Karpas-422 (cell line): ENCODE results near the gene IBTK. TPM values are rescaled to one million over a fixed set of nuclear protein-coding genes. Genes with fewer than 3 reads are reported as not detected.

ENCODE experiments used
- DNase-seq: peaks from one replicate; pipeline ENCODE4 v3.0.0-alpha.2; 2015
- H2AFZ ChIP-seq: fragments of 200-600 bp; sonication (generic); 2 replicates; pipeline ENCODE4 v1.6.1; 2014; ENCODE audit warnings: antibody characterized with exemption, low read length, mixed read lengths
- H3K27ac ChIP-seq: fragments of 200-600 bp; sonication (generic); 2 replicates; pipeline ENCODE4 v1.5.1; 2014; ENCODE audit warnings: mild to moderate bottlenecking, low read length, moderate library complexity
- H3K27me3 ChIP-seq: fragments of 200-600 bp; sonication (generic); 2 replicates; pipeline ENCODE4 v1.6.1; 2014; ENCODE audit warnings: low read length, mixed read lengths
- H3K36me3 ChIP-seq: fragments of 200-600 bp; sonication (generic); 2 replicates; pipeline ENCODE4 v1.6.1; 2014; ENCODE audit warnings: low read length, mixed read lengths; ENCODE audit not compliant: insufficient read depth
- H3K4me1 ChIP-seq: fragments of 200-600 bp; sonication (generic); 2 replicates; pipeline ENCODE4 v1.6.1; 2014; ENCODE audit warnings: mild to moderate bottlenecking, low read length, mixed read lengths
- H3K4me2 ChIP-seq: fragments of 200-600 bp; sonication (generic); 2 replicates; pipeline ENCODE4 v1.6.1; 2014; ENCODE audit warnings: low read length, low read depth, mild to moderate bottlenecking; ENCODE audit not compliant: poor library complexity, severe bottlenecking
- H3K4me3 ChIP-seq: fragments of 200-600 bp; sonication (generic); 2 replicates; pipeline ENCODE4 v1.5.1; 2014; ENCODE audit warnings: mild to moderate bottlenecking, antibody characterized with exemption, low read length, mixed read lengths
- H3K79me2 ChIP-seq: fragments of 200-600 bp; sonication (generic); 2 replicates; pipeline ENCODE4 v1.6.1; 2014; ENCODE audit warnings: mild to moderate bottlenecking, low read length, mixed read lengths
- H3K9ac ChIP-seq: fragments of 200-600 bp; sonication (generic); 2 replicates; pipeline ENCODE4 v1.6.0; 2014; ENCODE audit warnings: low read length
- H3K9me2 ChIP-seq: fragments of 200-600 bp; sonication (generic), shearing (Covaris generic); replicated peaks from 2 replicates; pipeline ENCODE4 v1.6.0; 2014; ENCODE audit warnings: mild to moderate bottlenecking, low read length, moderate library complexity; ENCODE audit not compliant: insufficient read depth
- H3K9me3 ChIP-seq: fragments of 300-700, 200-600 bp; sonication (generic); 2 replicates; pipeline ENCODE4 v1.6.1; 2014; ENCODE audit warnings: low read length, mixed read lengths
- H4K20me1 ChIP-seq: fragments of 200-600 bp; sonication (generic); 2 replicates; pipeline ENCODE4 v1.6.1; 2014; ENCODE audit warnings: mild to moderate bottlenecking, antibody characterized with exemption, low read length, low read depth; ENCODE audit not compliant: insufficient read depth
- total RNA-seq: library from RNA; depleted of rRNA; stranded (reverse); fragments of >200 nt; shearing (Covaris generic); gene quantifications from 2 replicates; pipeline ENCODE4 v1.2.3, GENCODE V29; 2014; ENCODE audit warnings: low replicate concordance

Gene IBTK
- total RNA-seq, 1 experiment from 2014 or later: 36.3 TPM

DNA sequence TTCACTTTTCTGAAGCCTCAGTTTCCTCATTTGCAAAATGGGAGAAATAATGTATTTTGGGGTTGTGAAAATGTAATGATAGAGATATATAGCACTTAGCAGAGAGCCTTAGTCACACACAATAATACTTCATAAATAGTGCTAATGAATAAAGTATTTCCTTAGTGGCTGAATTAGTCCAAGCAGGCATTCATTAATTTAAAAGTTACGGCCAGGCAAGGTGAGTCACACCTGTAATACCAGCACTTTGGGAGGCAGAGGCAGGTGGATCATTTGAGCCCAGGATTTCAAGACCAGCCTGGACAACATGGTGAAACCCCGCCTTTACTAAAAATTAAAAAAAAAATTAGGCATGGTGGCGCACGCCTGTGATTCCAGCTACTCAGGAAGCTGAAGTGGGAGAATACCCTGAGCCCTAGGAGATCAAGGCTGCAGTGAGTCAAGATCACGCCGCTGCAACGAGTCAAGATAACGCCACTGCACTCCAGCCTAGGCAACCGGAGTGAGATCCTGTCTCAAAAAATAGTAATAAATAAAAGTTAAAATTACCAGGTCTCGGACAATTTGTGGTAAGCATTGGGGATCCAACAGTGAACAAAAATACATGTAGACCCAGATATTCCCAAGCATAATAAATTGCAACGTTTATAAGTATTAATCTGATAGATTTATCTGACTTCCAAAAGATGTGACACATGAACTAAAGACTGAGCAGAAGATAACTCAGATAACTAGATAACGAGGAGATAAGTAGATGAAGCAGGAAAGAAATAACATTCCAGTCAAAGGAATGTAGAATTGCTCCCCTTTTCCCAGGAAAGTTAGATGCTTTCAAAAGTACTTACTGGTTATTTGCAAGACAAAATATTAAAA lies 2.1 kb upstream of the IBTK start:
- peaks cover 22% of the 10 kb centered on the region for H3K4me1 ChIP-seq
- peaks cover 30% of the 10 kb centered on the region for H3K79me2 ChIP-seq
- H3K4me3 ChIP-seq: no peak overlapping the region
- no peaks in the 10 kb centered on the region for H3K27me3 ChIP-seq
- no peak for DNase-seq
- no peak overlapping the region for H3K4me2 ChIP-seq
- no peak overlapping the region for H3K27ac ChIP-seq
- no peak overlapping the region for H2AFZ ChIP-seq
- H4K20me1 ChIP-seq: no peaks in the 10 kb centered on the region
- no peaks in the 10 kb centered on the region for H3K9me2 ChIP-seq
- H3K36me3 ChIP-seq: peaks cover 6% of the 10 kb centered on the region; the same call in 1 of the 2 replicates
- H3K9ac ChIP-seq: no peak overlapping the region
- no peaks in the 10 kb centered on the region for H3K9me3 ChIP-seq

DNA sequence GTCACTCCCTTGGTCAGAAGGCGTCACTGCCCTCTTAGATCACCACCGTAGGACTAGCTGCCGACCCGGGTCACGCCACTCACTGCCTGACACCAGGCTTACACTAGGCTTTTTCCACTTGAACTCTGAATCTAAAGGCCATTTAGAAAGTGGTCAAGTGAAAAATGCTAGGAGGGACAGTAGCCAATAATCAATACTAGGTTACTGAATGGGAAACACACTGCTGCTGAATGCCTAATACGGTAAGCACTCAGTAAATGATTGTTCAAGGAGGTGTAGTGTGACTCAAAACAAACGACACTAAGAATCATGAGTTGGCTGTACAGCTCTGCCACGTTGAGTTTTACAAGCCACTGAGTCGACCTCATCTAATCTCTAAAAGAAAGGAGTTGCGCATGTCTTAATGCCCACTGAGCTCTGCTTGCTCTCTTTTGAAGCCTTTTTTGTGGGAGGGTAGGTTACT lies 760 bp upstream of the IBTK start:
- Histone ChIP-seq H3K9me2 (no peaks in the 10 kb centered on the region), H3K4me3 (peak overlapping the region; percentile 85), H3K36me3 (peaks cover 19% of the 10 kb centered on the region), H3K4me1 (peaks cover 22% of the 10 kb centered on the region), H4K20me1 (no peaks in the 10 kb centered on the region), H3K79me2 (peaks cover 43% of the 10 kb centered on the region), H3K27ac (no peak overlapping the region), H3K4me2 (peak overlapping the region; percentile 85), H3K9me3 (no peaks in the 10 kb centered on the region), H3K9ac (peak overlapping the region; percentile 98), H3K27me3 (no peaks in the 10 kb centered on the region), H2AFZ (peak overlapping the region; percentile 94)
- DNase-seq: no peak

DNA sequence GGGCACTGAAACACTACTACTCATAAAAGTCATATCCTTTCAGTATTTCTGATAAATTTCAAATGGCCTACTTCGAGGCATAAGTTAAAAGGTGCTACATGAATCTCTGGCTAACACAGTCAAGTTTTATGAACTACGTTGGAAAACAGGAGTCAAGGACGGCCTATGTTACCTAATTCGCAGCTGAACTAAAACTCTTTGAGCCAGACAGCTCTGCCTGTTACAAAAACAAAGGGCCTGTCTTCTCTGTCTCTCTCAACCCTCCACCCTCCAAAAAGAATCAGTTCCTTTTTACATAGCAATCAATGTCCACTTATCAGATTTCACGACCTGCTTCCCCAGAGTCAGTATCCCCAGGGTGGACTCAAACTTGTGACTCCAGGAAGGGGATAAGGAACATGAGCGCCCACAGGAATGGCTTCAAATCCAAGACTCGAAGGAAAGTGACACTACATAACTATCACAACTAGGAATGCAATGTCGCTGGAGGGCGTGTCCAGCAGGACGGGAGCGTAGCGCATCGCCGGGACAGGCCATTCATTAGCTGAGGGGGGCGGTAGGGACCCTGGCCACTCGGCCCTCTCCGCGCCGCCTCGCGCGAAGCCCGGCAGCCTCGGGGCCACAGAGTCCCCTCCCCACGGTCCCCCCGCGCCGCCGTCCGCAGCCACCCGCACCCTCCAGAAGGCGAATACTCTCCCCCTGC lies 591 bp downstream of the IBTK start:
- peaks cover 55% of the 10 kb centered on the region for H3K79me2 ChIP-seq
- H3K4me1 ChIP-seq: peaks cover 22% of the 10 kb centered on the region
- H4K20me1 ChIP-seq: no peaks in the 10 kb centered on the region
- no peaks in the 10 kb centered on the region for H3K9me3 ChIP-seq
- peak overlapping the region; percentile 45 for H3K27ac ChIP-seq
- H3K9me2 ChIP-seq: no peaks in the 10 kb centered on the region
- peak; percentile 73 for DNase-seq
- peak overlapping the region; percentile 94 for H2AFZ ChIP-seq
- peak overlapping the region; percentile 98 for H3K9ac ChIP-seq
- H3K4me3 ChIP-seq: peak overlapping the region; percentile 85
- H3K36me3 ChIP-seq: peaks cover 22% of the 10 kb centered on the region
- peak overlapping the region; percentile 85 for H3K4me2 ChIP-seq
- H3K27me3 ChIP-seq: no peaks in the 10 kb centered on the region

DNA sequence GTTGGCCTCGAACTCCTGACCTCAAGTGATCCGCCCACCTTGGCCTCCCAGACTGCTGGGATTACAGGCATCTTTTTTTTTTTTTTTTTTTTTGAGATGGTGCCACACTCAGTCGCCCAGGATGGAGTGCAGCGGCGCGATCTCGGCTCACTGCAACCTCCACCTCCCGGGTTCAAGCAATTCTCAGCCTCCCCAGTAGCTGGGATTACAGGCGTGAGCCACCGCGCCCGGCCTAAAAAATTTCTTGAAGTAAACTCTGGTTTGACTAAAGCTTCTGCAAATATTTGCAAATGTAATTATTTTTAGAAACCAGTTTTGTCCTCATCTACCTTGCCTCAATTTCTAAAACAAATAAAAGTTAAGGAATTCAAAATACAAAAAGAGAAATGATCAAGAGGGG lies 1.2 kb downstream of the IBTK start:
- H3K27ac ChIP-seq: peak overlapping the region; percentile 45
- H3K4me3 ChIP-seq: peak overlapping the region; percentile 85
- H3K36me3 ChIP-seq: peaks cover 22% of the 10 kb centered on the region
- H4K20me1 ChIP-seq: no peaks in the 10 kb centered on the region
- H3K27me3 ChIP-seq: no peaks in the 10 kb centered on the region
- DNase-seq: no peak
- H2AFZ ChIP-seq: no peak overlapping the region
- peak overlapping the region; percentile 85 for H3K4me2 ChIP-seq
- H3K9ac ChIP-seq: peak overlapping the region; percentile 98
- peaks cover 61% of the 10 kb centered on the region for H3K79me2 ChIP-seq
- H3K4me1 ChIP-seq: peaks cover 22% of the 10 kb centered on the region
- no peaks in the 10 kb centered on the region for H3K9me3 ChIP-seq
- no peaks in the 10 kb centered on the region for H3K9me2 ChIP-seq

DNA sequence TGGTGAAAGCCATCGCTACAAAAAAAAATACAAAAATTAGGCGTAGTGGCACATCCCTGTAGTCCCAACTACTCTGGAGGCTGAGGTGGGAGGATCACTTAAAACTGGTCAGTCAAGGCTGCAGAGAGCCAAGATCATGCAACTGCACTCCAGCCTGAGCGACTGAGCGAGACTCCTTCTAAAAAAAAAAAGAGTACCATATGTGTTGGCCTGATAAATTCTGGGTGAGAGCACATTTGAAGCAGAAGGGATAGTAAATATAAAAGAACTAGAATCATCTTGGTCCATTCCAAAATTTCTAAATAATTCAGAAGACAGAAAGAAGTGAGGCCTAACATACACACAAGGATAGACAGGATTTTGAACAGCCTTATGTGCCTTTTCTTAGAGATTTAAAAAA lies 2.2 kb downstream of the IBTK start:
- DNase-seq: no peak
- H3K79me2 ChIP-seq: peaks cover 71% of the 10 kb centered on the region
- H3K4me2 ChIP-seq: peak overlapping the region; percentile 85
- H3K27ac ChIP-seq: no peak overlapping the region
- H3K27me3 ChIP-seq: no peaks in the 10 kb centered on the region
- H3K9me2 ChIP-seq: no peaks in the 10 kb centered on the region
- no peak overlapping the region for H3K4me3 ChIP-seq
- H3K9me3 ChIP-seq: no peaks in the 10 kb centered on the region
- H3K4me1 ChIP-seq: peaks cover 22% of the 10 kb centered on the region
- no peak overlapping the region for H2AFZ ChIP-seq
- no peak overlapping the region for H3K9ac ChIP-seq
- H3K36me3 ChIP-seq: peaks cover 31% of the 10 kb centered on the region
- no peaks in the 10 kb centered on the region for H4K20me1 ChIP-seq

DNA sequence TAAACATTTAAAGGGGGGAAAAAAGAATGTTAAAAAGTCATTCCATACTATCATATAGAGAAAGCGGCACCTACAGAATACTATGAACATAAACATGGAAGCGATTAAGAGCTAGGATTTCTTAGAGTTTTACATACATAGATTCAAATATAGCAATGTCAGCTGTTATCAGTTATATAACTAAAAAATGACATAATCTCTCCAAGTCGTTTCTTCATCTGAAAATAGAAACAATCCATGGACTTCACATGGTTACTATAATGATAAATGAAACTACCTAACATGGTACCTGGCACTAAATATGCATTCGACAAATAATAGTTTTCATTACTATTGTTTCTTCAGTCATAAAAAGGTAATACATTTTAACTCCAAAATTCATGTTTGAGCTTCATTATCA lies 3.7 kb downstream of the IBTK start:
- no peak overlapping the region for H3K4me3 ChIP-seq
- no peaks in the 10 kb centered on the region for H4K20me1 ChIP-seq
- H3K9me2 ChIP-seq: no peaks in the 10 kb centered on the region
- H3K9me3 ChIP-seq: no peaks in the 10 kb centered on the region
- H3K27me3 ChIP-seq: no peaks in the 10 kb centered on the region
- peaks cover 85% of the 10 kb centered on the region for H3K79me2 ChIP-seq
- H3K9ac ChIP-seq: no peak overlapping the region
- peaks cover 22% of the 10 kb centered on the region for H3K4me1 ChIP-seq
- H3K27ac ChIP-seq: no peak overlapping the region
- no peak for DNase-seq
- no peak overlapping the region for H3K4me2 ChIP-seq
- no peak overlapping the region for H2AFZ ChIP-seq
- peaks cover 37% of the 10 kb centered on the region for H3K36me3 ChIP-seq

DNA sequence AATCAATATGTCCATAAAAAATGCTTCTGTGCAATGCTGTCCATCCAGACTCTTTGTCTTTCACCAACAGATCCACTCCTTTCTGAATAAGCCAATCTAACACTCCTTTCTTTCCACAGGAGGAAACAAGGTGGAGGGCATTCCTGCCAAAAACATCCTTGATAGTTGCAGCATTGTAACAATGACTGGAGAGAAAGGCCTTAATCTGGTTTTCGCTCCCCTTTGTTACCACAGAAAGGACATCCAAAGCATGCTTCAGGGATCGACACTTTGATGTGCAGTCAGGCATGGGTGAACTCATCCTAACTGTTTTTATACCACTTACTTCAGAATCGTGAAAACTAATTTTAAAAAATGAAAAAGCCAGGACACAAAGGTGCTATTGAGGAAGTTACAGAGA lies 7.4 kb downstream of the IBTK start:
- H3K9me3 ChIP-seq: no peaks in the 10 kb centered on the region
- no peak overlapping the region for H3K4me3 ChIP-seq
- H4K20me1 ChIP-seq: no peaks in the 10 kb centered on the region
- DNase-seq: no peak
- H3K4me1 ChIP-seq: no peaks in the 10 kb centered on the region
- H3K36me3 ChIP-seq: peaks cover 43% of the 10 kb centered on the region
- H3K9me2 ChIP-seq: no peaks in the 10 kb centered on the region
- no peak overlapping the region for H3K9ac ChIP-seq
- H2AFZ ChIP-seq: no peak overlapping the region
- H3K27me3 ChIP-seq: no peaks in the 10 kb centered on the region
- no peak overlapping the region for H3K4me2 ChIP-seq
- no peak overlapping the region for H3K27ac ChIP-seq
- peaks cover 93% of the 10 kb centered on the region for H3K79me2 ChIP-seq

DNA sequence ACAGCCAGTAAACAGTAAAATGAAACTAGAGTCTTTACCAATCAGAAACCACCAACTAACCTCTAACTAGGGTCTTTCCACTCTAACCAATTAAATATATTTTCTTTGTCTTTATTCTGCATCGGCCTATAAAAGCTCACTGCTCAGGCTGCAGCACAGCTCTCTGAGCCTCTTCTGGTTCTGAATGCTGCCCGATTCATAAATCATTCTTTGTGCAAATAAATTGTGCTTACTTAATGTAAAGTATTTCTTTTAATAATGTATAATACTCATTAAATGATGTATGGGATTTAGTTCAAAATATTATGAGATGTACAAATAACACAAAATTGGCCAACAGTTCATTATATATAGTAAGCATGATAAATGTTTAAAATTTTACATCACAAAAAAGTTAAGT lies 7.9 kb downstream of the IBTK start:
- H3K36me3 ChIP-seq: peaks cover 39% of the 10 kb centered on the region
- H3K27ac ChIP-seq: no peak overlapping the region
- H3K4me3 ChIP-seq: no peak overlapping the region
- H2AFZ ChIP-seq: no peak overlapping the region
- H3K9me2 ChIP-seq: no peaks in the 10 kb centered on the region
- no peaks in the 10 kb centered on the region for H3K27me3 ChIP-seq
- H3K4me2 ChIP-seq: no peak overlapping the region
- H4K20me1 ChIP-seq: no peaks in the 10 kb centered on the region
- DNase-seq: no peak
- H3K79me2 ChIP-seq: peaks cover 91% of the 10 kb centered on the region
- H3K4me1 ChIP-seq: no peaks in the 10 kb centered on the region
- H3K9ac ChIP-seq: no peak overlapping the region
- H3K9me3 ChIP-seq: no peaks in the 10 kb centered on the region
